ENCODE data around the gene PIP4P1. TPM values are rescaled to one million over a fixed set of nuclear protein-coding genes. Genes with fewer than 3 reads are reported as not detected.
A peak's percentile ranks its signal among the peaks of the same experiment; 100 is the strongest.

Gene PIP4P1
- total and polyA plus RNA-seq, 9 of the 15 experiments (the other 6 are each of a cell fraction or from before 2014, with no cell fraction given) = 5.3 to 20.9 (median 10.7) TPM

DNA sequence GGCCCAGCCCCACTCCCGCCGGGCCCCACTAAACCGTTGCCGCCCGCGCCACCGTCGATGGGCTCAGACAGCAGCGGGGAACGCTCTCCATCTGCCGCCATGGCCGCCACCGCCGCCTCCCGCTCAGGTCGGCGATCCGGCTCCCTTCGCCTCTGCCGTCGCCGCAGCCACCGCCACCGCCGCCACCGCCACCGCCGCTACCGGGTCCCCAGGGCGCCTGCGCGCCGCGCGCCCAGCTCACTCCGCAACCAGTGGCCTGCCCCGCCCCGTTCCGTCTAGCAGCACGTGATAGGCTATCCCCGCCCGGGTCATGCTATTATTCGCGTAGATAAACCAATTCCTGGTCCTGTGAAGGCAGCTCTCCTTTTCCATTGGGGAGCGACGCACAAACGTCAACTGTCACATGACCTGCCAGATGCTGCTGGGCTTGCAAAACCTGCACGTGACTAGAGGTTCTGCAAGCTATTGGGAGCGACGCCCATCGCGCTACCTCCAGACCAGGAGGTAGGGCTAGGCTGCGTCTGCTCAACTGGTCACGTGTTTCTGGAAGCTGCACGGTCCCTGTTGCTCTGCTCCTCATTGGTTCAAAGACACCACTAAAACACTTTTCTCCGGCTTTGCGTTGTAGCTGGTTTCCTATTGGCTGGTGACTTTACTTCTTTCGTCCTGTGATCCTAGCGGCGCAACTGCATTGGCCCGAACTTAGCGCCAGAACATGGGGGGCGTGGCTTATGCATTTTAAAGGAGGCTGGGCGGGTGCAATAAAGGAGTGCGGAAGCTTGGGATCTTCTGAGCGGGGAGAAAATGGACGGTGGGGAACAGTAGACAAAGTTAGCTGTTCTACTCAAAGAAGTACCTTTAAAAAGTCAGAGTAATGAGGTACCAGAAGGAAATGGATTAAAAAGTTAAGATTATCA is at the start of gene PIP4P1 (continued):
- TF ChIP-seq KDM4B (IDR thresholded peaks at IDR 0.05; ENCODE audit: borderline replicate concordance in 2 of 2, low read depth in 1 of 2) = no peak
- TF ChIP-seq, protein P1, sequence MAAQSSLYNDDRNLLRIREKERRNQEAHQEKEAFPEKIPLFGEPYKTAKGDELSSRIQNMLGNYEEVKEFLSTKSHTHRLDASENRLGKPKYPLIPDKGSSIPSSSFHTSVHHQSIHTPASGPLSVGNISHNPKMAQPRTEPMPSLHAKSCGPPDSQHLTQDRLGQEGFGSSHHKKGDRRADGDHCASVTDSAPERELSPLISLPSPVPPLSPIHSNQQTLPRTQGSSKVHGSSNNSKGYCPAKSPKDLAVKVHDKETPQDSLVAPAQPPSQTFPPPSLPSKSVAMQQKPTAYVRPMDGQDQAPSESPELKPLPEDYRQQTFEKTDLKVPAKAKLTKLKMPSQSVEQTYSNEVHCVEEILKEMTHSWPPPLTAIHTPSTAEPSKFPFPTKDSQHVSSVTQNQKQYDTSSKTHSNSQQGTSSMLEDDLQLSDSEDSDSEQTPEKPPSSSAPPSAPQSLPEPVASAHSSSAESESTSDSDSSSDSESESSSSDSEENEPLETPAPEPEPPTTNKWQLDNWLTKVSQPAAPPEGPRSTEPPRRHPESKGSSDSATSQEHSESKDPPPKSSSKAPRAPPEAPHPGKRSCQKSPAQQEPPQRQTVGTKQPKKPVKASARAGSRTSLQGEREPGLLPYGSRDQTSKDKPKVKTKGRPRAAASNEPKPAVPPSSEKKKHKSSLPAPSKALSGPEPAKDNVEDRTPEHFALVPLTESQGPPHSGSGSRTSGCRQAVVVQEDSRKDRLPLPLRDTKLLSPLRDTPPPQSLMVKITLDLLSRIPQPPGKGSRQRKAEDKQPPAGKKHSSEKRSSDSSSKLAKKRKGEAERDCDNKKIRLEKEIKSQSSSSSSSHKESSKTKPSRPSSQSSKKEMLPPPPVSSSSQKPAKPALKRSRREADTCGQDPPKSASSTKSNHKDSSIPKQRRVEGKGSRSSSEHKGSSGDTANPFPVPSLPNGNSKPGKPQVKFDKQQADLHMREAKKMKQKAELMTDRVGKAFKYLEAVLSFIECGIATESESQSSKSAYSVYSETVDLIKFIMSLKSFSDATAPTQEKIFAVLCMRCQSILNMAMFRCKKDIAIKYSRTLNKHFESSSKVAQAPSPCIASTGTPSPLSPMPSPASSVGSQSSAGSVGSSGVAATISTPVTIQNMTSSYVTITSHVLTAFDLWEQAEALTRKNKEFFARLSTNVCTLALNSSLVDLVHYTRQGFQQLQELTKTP (IDR thresholded peaks at IDR 0.05; ENCODE audit: low read depth in 1 of 2, partially characterized antibody in 2 of 2) = peak in 1 of 2 experiments; percentile 23
- TF ChIP-seq, protein P2, sequence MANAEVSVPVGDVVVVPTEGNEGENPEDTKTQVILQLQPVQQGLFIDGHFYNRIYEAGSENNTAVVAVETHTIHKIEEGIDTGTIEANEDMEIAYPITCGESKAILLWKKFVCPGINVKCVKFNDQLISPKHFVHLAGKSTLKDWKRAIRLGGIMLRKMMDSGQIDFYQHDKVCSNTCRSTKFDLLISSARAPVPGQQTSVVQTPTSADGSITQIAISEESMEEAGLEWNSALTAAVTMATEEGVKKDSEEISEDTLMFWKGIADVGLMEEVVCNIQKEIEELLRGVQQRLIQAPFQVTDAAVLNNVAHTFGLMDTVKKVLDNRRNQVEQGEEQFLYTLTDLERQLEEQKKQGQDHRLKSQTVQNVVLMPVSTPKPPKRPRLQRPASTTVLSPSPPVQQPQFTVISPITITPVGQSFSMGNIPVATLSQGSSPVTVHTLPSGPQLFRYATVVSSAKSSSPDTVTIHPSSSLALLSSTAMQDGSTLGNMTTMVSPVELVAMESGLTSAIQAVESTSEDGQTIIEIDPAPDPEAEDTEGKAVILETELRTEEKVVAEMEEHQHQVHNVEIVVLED (CRISPR knock-in tag; IDR thresholded peaks at IDR 0.05) = peak; percentile 51; the same call in 1 of the 2 replicates
- peak; percentile 67; the same call in 1 of the 2 replicates for TF ChIP-seq CBX1 (IDR thresholded peaks at IDR 0.05; ENCODE audit: low read depth)
- TF ChIP-seq, protein P3, sequence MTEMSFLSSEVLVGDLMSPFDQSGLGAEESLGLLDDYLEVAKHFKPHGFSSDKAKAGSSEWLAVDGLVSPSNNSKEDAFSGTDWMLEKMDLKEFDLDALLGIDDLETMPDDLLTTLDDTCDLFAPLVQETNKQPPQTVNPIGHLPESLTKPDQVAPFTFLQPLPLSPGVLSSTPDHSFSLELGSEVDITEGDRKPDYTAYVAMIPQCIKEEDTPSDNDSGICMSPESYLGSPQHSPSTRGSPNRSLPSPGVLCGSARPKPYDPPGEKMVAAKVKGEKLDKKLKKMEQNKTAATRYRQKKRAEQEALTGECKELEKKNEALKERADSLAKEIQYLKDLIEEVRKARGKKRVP (CRISPR knock-in tag; IDR thresholded peaks at IDR 0.05) = no peak
- 0 out of 2 replicates have a peak, but pooled peaks have one; percentile 32 for TF ChIP-seq E2F3 (CRISPR knock-in tag; IDR thresholded peaks at IDR 0.05)
- no peak for TF ChIP-seq ZNF707 (CRISPR knock-in tag; conservative IDR thresholded peaks at IDR 0.05)
- TF ChIP-seq, protein P4, sequence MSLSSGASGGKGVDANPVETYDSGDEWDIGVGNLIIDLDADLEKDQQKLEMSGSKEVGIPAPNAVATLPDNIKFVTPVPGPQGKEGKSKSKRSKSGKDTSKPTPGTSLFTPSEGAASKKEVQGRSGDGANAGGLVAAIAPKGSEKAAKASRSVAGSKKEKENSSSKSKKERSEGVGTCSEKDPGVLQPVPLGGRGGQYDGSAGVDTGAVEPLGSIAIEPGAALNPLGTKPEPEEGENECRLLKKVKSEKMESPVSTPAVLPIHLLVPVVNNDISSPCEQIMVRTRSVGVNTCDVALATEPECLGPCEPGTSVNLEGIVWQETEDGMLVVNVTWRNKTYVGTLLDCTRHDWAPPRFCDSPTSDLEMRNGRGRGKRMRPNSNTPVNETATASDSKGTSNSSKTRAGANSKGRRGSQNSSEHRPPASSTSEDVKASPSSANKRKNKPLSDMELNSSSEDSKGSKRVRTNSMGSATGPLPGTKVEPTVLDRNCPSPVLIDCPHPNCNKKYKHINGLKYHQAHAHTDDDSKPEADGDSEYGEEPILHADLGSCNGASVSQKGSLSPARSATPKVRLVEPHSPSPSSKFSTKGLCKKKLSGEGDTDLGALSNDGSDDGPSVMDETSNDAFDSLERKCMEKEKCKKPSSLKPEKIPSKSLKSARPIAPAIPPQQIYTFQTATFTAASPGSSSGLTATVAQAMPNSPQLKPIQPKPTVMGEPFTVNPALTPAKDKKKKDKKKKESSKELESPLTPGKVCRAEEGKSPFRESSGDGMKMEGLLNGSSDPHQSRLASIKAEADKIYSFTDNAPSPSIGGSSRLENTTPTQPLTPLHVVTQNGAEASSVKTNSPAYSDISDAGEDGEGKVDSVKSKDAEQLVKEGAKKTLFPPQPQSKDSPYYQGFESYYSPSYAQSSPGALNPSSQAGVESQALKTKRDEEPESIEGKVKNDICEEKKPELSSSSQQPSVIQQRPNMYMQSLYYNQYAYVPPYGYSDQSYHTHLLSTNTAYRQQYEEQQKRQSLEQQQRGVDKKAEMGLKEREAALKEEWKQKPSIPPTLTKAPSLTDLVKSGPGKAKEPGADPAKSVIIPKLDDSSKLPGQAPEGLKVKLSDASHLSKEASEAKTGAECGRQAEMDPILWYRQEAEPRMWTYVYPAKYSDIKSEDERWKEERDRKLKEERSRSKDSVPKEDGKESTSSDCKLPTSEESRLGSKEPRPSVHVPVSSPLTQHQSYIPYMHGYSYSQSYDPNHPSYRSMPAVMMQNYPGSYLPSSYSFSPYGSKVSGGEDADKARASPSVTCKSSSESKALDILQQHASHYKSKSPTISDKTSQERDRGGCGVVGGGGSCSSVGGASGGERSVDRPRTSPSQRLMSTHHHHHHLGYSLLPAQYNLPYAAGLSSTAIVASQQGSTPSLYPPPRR (CRISPR knock-in tag; IDR thresholded peaks at IDR 0.05; ENCODE audit: borderline replicate concordance) = no peak
- no peak for TF ChIP-seq ZNF695 (CRISPR knock-in tag; IDR thresholded peaks at IDR 0.05)
- peak; percentile 66 for TF ChIP-seq MAFG (tag; conservative IDR thresholded peaks at IDR 0.05)
- TF ChIP-seq NCOA1 (IDR thresholded peaks at IDR 0.05; ENCODE audit: low read depth) = no peak; the same call in 1 of the 2 replicates
- TF ChIP-seq NCOA6 (IDR thresholded peaks at IDR 0.05) = no peak
- TF ChIP-seq MTA1 (IDR thresholded peaks at IDR 0.05; ENCODE audit: borderline replicate concordance) = 0 out of 2 replicates have a peak, but pooled peaks have one; percentile 30
- no peak for TF ChIP-seq PPARD (CRISPR knock-in tag; IDR thresholded peaks at IDR 0.05)
- peak; percentile 96 for TF ChIP-seq CC2D1A (IDR thresholded peaks at IDR 0.05)
